ENCODE data around the gene NMNAT2.

- no peak for TF ChIP-seq CTCF (IDR thresholded peaks at IDR 0.05)
- TF ChIP-seq POLR2A (IDR thresholded peaks at IDR 0.05), result no peak
Observed at GRCh38 chr1:183355181-183355580, 63.0 kb downstream of the NMNAT2 start.

All from body of pancreas (tissue), 4 donors.